NCI-H82 treated with DMSO at 0.1 percent for 48 hours (cell line): ENCODE measurements around the gene SLC7A5.
"Not testable (repeated sequence)": the region's sequence is repeated elsewhere in the genome, so short reads cannot be mapped to it uniquely, and the experiment has no call there.

ENCODE experiments used
- DNase-seq: peaks from one replicate; lab custom pipeline; 2025; ENCODE audit not compliant: unreplicated experiment; lab: John Stamatoyannopoulos, UW

The SLC7A5 gene

GRCh38 chr16:87862597-87863326, 6.5 kb downstream of the SLC7A5 start:
- DNase-seq = not testable (repeated sequence)

- not testable (repeated sequence) for DNase-seq
Observed at GRCh38 chr16:87861300-87862099, 7.8 kb downstream of the SLC7A5 start.

- DNase-seq = no peak
Observed at GRCh38 chr16:87860553-87861299, 8.6 kb downstream of the SLC7A5 start.

GRCh38 chr16:87858151-87858993, 10.9 kb downstream of the SLC7A5 start:
- not testable (repeated sequence) for DNase-seq

- DNase-seq = no peak
Observed at GRCh38 chr16:87856791-87857228, 12.5 kb downstream of the SLC7A5 start.

- no peak for DNase-seq
Observed at GRCh38 chr16:87855852-87856715, 13.2 kb downstream of the SLC7A5 start.

GRCh38 chr16:87854907-87855683, 14.2 kb downstream of the SLC7A5 start:
- no peak for DNase-seq

- DNase-seq = no peak
Observed at GRCh38 chr16:87854053-87854906, 15.0 kb downstream of the SLC7A5 start.

- peak; percentile 25 for DNase-seq
Observed at GRCh38 chr16:87853411-87854052, 15.8 kb downstream of the SLC7A5 start.

GRCh38 chr16:87851601-87852000, 17.7 kb downstream of the SLC7A5 start:
- no peak for DNase-seq

- DNase-seq = no peak
Observed at GRCh38 chr16:87851141-87851587, 18.1 kb downstream of the SLC7A5 start.

- DNase-seq = peak; percentile 6
Observed at GRCh38 chr16:87850009-87851006, 19.0 kb downstream of the SLC7A5 start.

GRCh38 chr16:87849419-87850008, 19.8 kb downstream of the SLC7A5 start:
- DNase-seq = no peak

- no peak for DNase-seq
Observed at GRCh38 chr16:87848676-87849345, 20.5 kb downstream of the SLC7A5 start.
